Fibroblast of mammary gland (primary cell): ENCODE data around the gene TTC28.

Source experiments
- DNase-seq: peaks from one replicate; pipeline ENCODE4 v3.0.0-alpha.2; 2010; ENCODE audit warnings: low read depth
- H3K4me3 ChIP-seq: 2 replicates; pipeline ENCODE4 v1.5.1; 2011; ENCODE audit warnings: low read depth, mild to moderate bottlenecking, low read length, moderate library complexity; ENCODE audit not compliant: control insufficient read depth
- CTCF ChIP-seq: conservative IDR thresholded peaks from 2 replicates; pipeline ENCODE4 v1.5.1; 2011; ENCODE audit warnings: low read depth, low read length, inconsistent platforms; ENCODE audit not compliant: control insufficient read depth, insufficient read depth

TTC28 gene

GRCh38 chr22:28132466-28132865, 547.2 kb downstream of the TTC28 start:
- no peak for DNase-seq
- TF ChIP-seq CTCF, result no peak
- H3K4me3 ChIP-seq, result no peak overlapping the region

GRCh38 chr22:28129319-28129962, 550.2 kb downstream of the TTC28 start:
- TF ChIP-seq CTCF, result no peak
- H3K4me3 ChIP-seq, result no peak overlapping the region
- DNase-seq, result no peak

GRCh38 chr22:28128827-28129226, 550.8 kb downstream of the TTC28 start:
- TF ChIP-seq CTCF, result no peak
- no peak for DNase-seq
- H3K4me3 ChIP-seq, result no peak overlapping the region

- TF ChIP-seq CTCF, result no peak
- no peak for DNase-seq
- H3K4me3 ChIP-seq, result no peak overlapping the region
Observed at GRCh38 chr22:28125799-28126198, 553.8 kb downstream of the TTC28 start.

- no peak for TF ChIP-seq CTCF
- DNase-seq, result no peak
- no peak overlapping the region for H3K4me3 ChIP-seq
Observed at GRCh38 chr22:28123989-28124766, 555.5 kb downstream of the TTC28 start.

GRCh38 chr22:28120691-28121592, 558.7 kb downstream of the TTC28 start:
- DNase-seq, result no peak
- no peak overlapping the region for H3K4me3 ChIP-seq
- TF ChIP-seq CTCF, result no peak
